Calu3 (cell line): ENCODE data around the gene CACNA2D2. TPM values are rescaled to one million over a fixed set of nuclear protein-coding genes. Genes with fewer than 3 reads are reported as not detected.

ENCODE experiments used
- Bru-seq: library from RNA; stranded (reverse); fragments of 400-500 nt; gene quantifications from one replicate; lab custom pipeline; 2021; lab: Mats Ljungman, UMichigan
- BruChase-seq, 2 experiments: library from RNA; stranded (reverse); fragments of 400-500 nt; gene quantifications; one replicate each; lab custom pipeline; 2021; lab: Mats Ljungman, UMichigan
- BruUV-seq: library from RNA; stranded (reverse); fragments of 400-500 nt; replicated peaks from 2 replicates; lab custom pipeline; 2021; lab: Mats Ljungman, UMichigan
- CTCF ChIA-PET: fragments of 300-600 bp; sonication (Branson Sonifier 250); formaldehyde crosslinking; loops from one replicate; lab custom pipeline; 2022; ENCODE audit warnings: antibody characterized with exemption; lab: Charles Lee
- DNase-seq: peaks from one replicate; pipeline ENCODE4 v3.0.0; 2022
- H3K27ac Mint-ChIP-seq: one replicate; pipeline ENCODE4 v1.8.0; 2022; ENCODE audit warnings: mixed read lengths; ENCODE audit not compliant: unreplicated experiment
- H3K27me3 Mint-ChIP-seq: one replicate; pipeline ENCODE4 v1.8.0; 2022; ENCODE audit warnings: mixed read lengths; ENCODE audit not compliant: unreplicated experiment
- H3K36me3 Mint-ChIP-seq: one replicate; pipeline ENCODE4 v1.8.0; 2022; ENCODE audit warnings: mild to moderate bottlenecking, moderate library complexity, mixed read lengths; ENCODE audit not compliant: insufficient read depth, unreplicated experiment
- H3K4me1 Mint-ChIP-seq: one replicate; pipeline ENCODE4 v1.8.0; 2022; ENCODE audit warnings: mild to moderate bottlenecking, low read depth, mixed read lengths; ENCODE audit not compliant: unreplicated experiment
- H3K4me3 Mint-ChIP-seq: one replicate; pipeline ENCODE4 v1.8.0; 2022; ENCODE audit warnings: mild to moderate bottlenecking, low read depth, moderate library complexity, mixed read lengths; ENCODE audit not compliant: unreplicated experiment
- H3K9me3 Mint-ChIP-seq: one replicate; pipeline ENCODE4 v1.8.0; 2022; ENCODE audit warnings: low read depth, mixed read lengths; ENCODE audit not compliant: unreplicated experiment
- CTCF ChIP-seq: fragments of 200-600 bp; IDR thresholded peaks from one replicate; pipeline ENCODE4 v1.8.0; 2022; ENCODE audit warnings: antibody characterized with exemption; ENCODE audit not compliant: unreplicated experiment
- intact Hi-C: fragments of 100-400 bp; cut with micrococcal nuclease; formaldehyde crosslinking; loops from one replicate; pipeline ENCODE4 v1.10.0; 2022; ENCODE audit not compliant: unreplicated experiment
- long read RNA-seq: library from polyadenylated mRNA; stranded (forward); transcript quantifications from one replicate; pipeline ENCODE4 v2.0.0, GENCODE V29; 2022
- total RNA-seq: library from RNA; stranded (reverse); gene quantifications from 2 replicates; pipeline ENCODE4 v1.2.3, GENCODE V29; 2022

The CACNA2D2 gene
- total RNA-seq (0.12 TPM in 1 of 2 replicates, not detected in the other), Bru-seq, nascent RNA (percentile 1 among the genes with signal in this experiment), BruChase-seq, experiment 1, labeled RNA remaining after a 6-hour chase (percentile 1 among the genes with signal in this experiment), BruChase-seq, experiment 2, labeled RNA remaining after a 2-hour chase (percentile 3 among the genes with signal in this experiment)
- long read RNA-seq: 0 reads

DNA sequence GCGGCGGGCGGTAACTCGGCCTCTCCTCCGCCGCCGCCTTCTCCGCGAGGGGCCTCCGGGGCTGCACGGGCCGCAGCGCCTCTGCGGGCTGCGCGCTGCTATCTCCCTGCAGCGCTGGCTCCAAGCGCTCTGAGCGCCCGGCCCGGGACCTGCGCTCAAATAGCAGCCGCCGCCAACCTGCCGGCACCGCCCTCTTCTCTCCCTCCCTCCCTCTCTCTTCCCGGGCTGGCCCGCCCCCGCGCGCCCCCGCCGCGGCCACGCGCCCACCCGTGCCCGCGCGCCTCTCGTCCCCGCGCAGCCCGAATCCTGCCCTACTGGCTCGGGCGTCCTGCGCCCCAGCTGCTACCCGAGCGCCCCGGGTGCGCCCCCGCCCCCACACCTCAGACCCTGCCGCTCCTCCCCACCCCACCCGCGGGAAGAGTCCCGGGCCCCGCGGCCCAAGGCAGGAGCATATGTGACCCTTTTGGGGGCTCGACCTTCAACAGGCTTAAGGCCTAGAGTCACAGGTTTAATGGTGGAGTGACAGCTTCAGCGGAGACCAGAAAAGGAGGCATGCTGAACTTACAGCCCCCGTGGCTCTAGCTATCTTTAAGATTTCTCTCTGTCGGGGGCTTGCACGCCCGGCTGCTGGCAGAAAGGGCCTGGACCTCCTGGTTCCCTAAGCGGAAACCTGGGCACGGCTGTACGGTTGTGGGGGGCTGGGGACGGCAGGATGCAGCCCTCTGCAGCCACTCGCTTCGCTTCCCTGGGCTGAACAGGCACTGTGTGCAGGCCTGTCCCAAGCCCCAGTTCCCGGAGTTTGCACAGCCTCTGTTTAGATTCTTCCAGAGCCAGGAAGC is at the start of gene CACNA2D2:
Gene CACNA2D2 (minus strand): TSS at position 131 of the 839 bp plus-strand sequence. CDS start 211 bp downstream, outside the sequence.
- no peaks in the 10 kb centered on the region for H3K9me3 Mint-ChIP-seq
- H3K4me1 Mint-ChIP-seq: no peaks in the 10 kb centered on the region
- intact Hi-C loops: no loop called here
- no peak for TF ChIP-seq CTCF
- peak; percentile 60 for DNase-seq
- CTCF ChIA-PET: no interaction called here
- H3K27ac Mint-ChIP-seq: no peak within 1 kb of the TSS
- no TSS peak for BruUV-seq
- peak within 1 kb of the TSS; percentile 53 for H3K4me3 Mint-ChIP-seq
- peaks cover 89% of the 10 kb centered on the region for H3K27me3 Mint-ChIP-seq
- H3K36me3 Mint-ChIP-seq: no peaks in the 10 kb centered on the region

DNA sequence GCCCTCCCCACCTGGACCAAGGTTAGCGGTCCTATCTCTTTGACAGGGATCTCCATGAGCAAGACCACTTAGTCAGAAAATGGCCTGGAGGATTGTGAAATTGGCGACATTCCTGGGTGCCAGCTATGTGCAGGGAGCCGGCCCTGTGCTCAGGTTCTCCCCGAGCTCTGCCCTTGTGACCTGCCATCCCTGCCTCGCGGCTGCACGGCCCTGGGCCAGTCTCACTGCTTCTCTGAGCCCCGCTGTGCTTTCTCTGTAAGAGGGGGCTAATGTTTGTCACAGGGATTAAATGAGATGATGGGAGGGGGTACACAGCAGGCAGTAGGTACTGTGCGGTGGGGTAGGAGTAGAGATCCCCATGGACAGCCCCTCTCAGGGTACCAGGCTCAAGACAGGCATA is 49.2 kb upstream of the CACNA2D2 start:
- CTCF ChIA-PET: no interaction called here
- H3K27ac Mint-ChIP-seq: no peak overlapping the region
- no peak for DNase-seq
- peaks cover 63% of the 10 kb centered on the region for H3K27me3 Mint-ChIP-seq
- TF ChIP-seq CTCF: no peak
- no TSS peak for BruUV-seq
- H3K4me1 Mint-ChIP-seq: no peaks in the 10 kb centered on the region
- H3K9me3 Mint-ChIP-seq: no peaks in the 10 kb centered on the region
- no peak overlapping the region for H3K4me3 Mint-ChIP-seq
- no peaks in the 10 kb centered on the region for H3K36me3 Mint-ChIP-seq
- intact Hi-C loops: no loop called here

DNA sequence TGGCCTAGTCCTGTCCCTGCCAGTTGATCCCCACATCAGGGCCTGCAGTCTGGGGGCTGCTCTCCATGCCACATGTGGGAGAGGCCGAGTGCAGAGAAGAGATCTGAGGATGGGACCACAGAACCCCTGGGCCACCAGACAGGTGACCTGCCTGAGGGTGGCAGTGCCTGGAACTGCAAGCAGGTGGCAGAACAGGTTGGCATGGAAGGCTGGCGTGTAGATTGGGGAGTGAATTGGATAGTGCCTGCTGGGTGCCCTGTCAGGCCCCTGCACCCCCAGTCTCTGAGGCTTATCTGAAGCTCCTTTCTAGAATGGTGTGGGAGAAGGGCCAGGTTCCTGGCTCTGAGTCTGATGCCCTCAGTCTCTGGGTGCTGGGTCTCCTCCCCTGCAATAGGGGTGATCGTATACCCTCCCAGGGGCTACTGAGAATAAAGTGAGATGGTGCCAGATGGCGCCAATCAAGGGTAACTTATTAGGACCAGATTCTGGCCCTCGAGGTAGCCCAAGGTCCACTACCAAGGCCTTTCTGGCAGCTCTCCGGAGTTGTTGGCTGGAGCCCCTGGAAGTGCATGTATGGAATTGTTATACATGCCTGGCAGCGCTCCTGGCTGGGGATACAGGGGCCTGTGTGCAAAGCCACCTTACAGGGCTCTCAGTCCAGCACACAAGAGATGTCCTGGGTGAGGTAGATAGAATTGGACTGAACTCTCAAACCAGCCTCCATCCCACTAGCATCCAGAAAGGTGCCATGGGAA is 48.4 kb upstream of the CACNA2D2 start:
- CTCF ChIA-PET: interaction anchor here (0.6 kb wide), 1 partner anchor 187 kb away, joined by 3 read pairs; no protein-coding TSS in a partner anchor
- intact Hi-C loops: no loop called here

More for the DNA sequence above, 48.4 kb upstream of the CACNA2D2 start:
- no peak overlapping the region for H3K4me3 Mint-ChIP-seq
- no peaks in the 10 kb centered on the region for H3K9me3 Mint-ChIP-seq
- peak; percentile 31 for DNase-seq
- H3K27ac Mint-ChIP-seq: no peak overlapping the region
- TF ChIP-seq CTCF: no peak
- H3K27me3 Mint-ChIP-seq: peaks cover 55% of the 10 kb centered on the region
- H3K4me1 Mint-ChIP-seq: no peaks in the 10 kb centered on the region
- H3K36me3 Mint-ChIP-seq: no peaks in the 10 kb centered on the region
- BruUV-seq: no TSS peak
